Lung (tissue), 12 donors: ENCODE results near the gene CHRND. TPM values are rescaled to one million over a fixed set of nuclear protein-coding genes. Genes with fewer than 3 reads are reported as not detected.

Experiments
- ATAC-seq: fragments of 200-7000 bp; cut with Tn5 transposase; one replicate; pipeline ENCODE4 v1.9.1; 2020; ENCODE audit warnings: moderate number of reproducible peaks; ENCODE audit not compliant: insufficient read depth, low FRiP score
- DNase-seq, 3 donors: peaks; one replicate each; pipeline ENCODE4 v3.0.0-alpha.2; 2013 to 2017
- H3K27ac ChIP-seq, 2 donors: one replicate each; pipeline ENCODE4 v1.5.1; 2013; ENCODE audit warnings: mild to moderate bottlenecking in 2 of 2, moderate library complexity in 2 of 2, control low read depth in 1 of 2, inconsistent platforms in 1 of 2, low read depth in 1 of 2, low read length in 1 of 2
- H3K27me3 ChIP-seq, 3 donors: one replicate each; pipeline ENCODE4 v1.5.1; 2013; ENCODE audit warnings: low read length in 2 of 3; ENCODE audit not compliant: control insufficient read depth in 3 of 3, insufficient read depth in 3 of 3
- H3K36me3 ChIP-seq, 4 donors: one replicate each; pipeline ENCODE4 v1.5.1; 2013; ENCODE audit warnings: low read length in 4 of 4, mild to moderate bottlenecking in 1 of 4, moderate library complexity in 1 of 4; ENCODE audit not compliant: control insufficient read depth in 4 of 4, insufficient read depth in 4 of 4
- H3K4me1 ChIP-seq, 5 donors: one replicate each; pipeline ENCODE4 v1.5.1; 2013; ENCODE audit warnings: low read length in 5 of 5, mild to moderate bottlenecking in 2 of 5, moderate library complexity in 1 of 5; ENCODE audit not compliant: control insufficient read depth in 5 of 5, insufficient read depth in 5 of 5
- H3K4me3 ChIP-seq: one replicate; pipeline ENCODE4 v1.5.1; 2013; ENCODE audit warnings: mild to moderate bottlenecking, control low read depth, moderate library complexity
- H3K9ac ChIP-seq, 2 donors: one replicate each; pipeline ENCODE4 v1.5.1; 2013; ENCODE audit warnings: low read length in 2 of 2, control low read depth in 1 of 2; ENCODE audit not compliant: insufficient read depth in 1 of 2
- H3K9me3 ChIP-seq, 4 donors: one replicate each; pipeline ENCODE4 v1.5.1; 2013; ENCODE audit warnings: low read length in 3 of 4, mild to moderate bottlenecking in 1 of 4, moderate library complexity in 1 of 4; ENCODE audit not compliant: control insufficient read depth in 4 of 4, insufficient read depth in 3 of 4
- WGBS, 2 donors: extraction: QIAGEN DNeasy Blood & Tissue Kit; methylation state at CpG; one replicate each; pipeline ENCODE4 v1.1.7; 2013; 5-methylcytosine and 5-hydroxymethylcytosine counted together
- polyA plus RNA-seq, 2 donors: library from polyadenylated mRNA; stranded (reverse); fragments of 200-250 nt; gene quantifications; one replicate each; pipeline ENCODE4 v1.2.1, GENCODE V29; 2013
- total RNA-seq, 2 donors: library from RNA; depleted of rRNA in 1 of 2; stranded (reverse); fragments of >200 nt in 1 of 2; gene quantifications; one replicate each; pipeline ENCODE4 v1.2.1, GENCODE V29; 2014 to 2021
- TF ChIP-seq, protein P1 (sequence below): IDR thresholded peaks from 2 replicates; pipeline ENCODE4 v1.5.1; 2012; ENCODE audit warnings: mild to moderate bottlenecking; ENCODE audit errors: control extremely low read depth, extremely low read depth
- donor health status: control.
- donor health status: control.
- donor health status: Bipolar disorder and iron deficiency.
- donor health status: healthy.
- donor health status: DM: yes; HTN: yes; CAD: no.

Gene CHRND
- total and polyA plus RNA-seq, 4 donors = not detected

DNA sequence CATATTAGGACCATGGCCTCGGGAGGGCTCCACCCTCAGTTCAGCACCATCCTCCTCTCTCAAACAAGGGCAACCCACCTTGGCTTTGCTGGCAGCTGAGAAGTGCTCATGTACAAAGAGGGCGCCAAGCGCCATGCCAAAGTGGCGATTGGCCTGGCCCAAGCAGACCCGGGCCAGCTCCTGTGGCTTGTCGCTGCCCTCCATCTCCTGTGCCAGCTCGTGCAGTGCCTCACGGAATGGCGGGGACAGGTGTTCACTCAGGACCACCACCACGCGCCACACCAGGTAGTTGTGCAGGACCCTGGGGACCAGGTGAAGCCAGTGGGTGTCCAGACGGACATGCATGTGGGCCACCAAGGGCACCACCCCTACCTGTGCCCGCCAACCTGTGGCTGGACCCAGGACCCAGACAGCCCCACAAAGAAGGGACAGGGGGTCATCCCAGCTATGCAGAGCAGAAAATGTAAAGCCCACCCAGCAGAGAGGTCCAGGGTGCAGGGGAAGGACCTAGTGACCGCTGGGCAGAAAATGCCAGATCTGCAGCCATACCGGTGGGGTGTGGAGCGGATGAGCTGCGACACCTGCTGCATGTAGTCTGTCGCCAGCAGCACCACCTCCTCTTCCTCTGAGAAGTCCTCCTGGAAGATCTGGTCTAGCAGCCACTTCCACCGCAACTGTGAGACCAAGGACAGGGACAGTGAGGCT, 41.9 kb upstream of the CHRND start:
- Histone ChIP-seq H3K4me3 (no peak overlapping the region), H3K27ac (no peak overlapping the region), H3K9ac (no peak overlapping the region), H3K36me3 (no peaks in the 10 kb centered on the region), H3K9me3 (peaks cover 0 to 2% (median 0%) of the 10 kb centered on the region in 4 donors), H3K4me1 (peaks cover 0 to 7% (median 0%) of the 10 kb centered on the region in 5 donors), H3K27me3 (peaks cover 15 to 57% (median 32%) of the 10 kb centered on the region in 3 donors)
- WGBS, 2 donors = 90 to 94% methylated on average over 19 of the region's 19 CpGs
- ATAC-seq (no peak), DNase-seq (peak in 1 of 3 donors; percentile 9)
- TF ChIP-seq, protein P1, sequence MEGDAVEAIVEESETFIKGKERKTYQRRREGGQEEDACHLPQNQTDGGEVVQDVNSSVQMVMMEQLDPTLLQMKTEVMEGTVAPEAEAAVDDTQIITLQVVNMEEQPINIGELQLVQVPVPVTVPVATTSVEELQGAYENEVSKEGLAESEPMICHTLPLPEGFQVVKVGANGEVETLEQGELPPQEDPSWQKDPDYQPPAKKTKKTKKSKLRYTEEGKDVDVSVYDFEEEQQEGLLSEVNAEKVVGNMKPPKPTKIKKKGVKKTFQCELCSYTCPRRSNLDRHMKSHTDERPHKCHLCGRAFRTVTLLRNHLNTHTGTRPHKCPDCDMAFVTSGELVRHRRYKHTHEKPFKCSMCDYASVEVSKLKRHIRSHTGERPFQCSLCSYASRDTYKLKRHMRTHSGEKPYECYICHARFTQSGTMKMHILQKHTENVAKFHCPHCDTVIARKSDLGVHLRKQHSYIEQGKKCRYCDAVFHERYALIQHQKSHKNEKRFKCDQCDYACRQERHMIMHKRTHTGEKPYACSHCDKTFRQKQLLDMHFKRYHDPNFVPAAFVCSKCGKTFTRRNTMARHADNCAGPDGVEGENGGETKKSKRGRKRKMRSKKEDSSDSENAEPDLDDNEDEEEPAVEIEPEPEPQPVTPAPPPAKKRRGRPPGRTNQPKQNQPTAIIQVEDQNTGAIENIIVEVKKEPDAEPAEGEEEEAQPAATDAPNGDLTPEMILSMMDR = no peak

DNA sequence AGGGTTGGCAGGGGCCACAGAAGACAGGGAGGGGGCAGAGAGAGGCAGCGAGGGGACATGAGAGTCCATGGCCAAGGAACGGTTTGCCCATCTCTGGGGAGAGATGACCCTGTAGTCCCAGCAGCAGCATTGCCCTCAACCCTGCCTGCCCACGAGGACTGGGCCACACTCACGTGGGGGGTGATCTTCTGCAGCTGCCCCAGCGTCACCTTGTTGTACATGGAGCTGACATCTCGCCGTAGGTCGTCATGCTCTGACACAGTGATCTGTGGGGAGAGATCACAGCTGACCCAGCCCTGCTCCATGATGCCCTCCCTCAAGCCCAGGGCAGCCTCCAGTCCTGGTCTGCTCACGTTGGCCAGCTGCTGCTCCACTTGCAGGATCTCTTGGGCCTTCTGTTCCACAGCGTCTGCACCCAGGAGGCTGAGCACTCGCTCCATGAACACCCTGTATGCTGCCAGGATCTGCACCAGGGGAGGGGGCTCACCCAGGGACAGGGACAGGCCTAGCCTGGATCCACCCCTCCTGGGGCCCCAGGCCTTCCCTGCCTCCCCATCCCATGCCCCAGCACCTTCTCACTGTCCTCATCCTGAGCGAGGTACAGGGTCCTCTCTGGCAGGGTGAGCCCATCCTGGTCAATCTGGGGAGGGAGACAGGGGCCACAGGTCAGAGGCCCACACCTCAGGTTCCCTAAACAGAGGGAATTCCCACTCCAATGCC, 41.2 kb upstream of the CHRND start:
- Histone ChIP-seq H3K27me3 (peaks cover 15 to 64% (median 32%) of the 10 kb centered on the region in 3 donors), H3K9me3 (peaks cover 0 to 2% (median 0%) of the 10 kb centered on the region in 4 donors), H3K27ac (no peak overlapping the region), H3K4me3 (no peak overlapping the region), H3K4me1 (peaks cover 0 to 7% (median 0%) of the 10 kb centered on the region in 5 donors), H3K9ac (no peak overlapping the region), H3K36me3 (no peaks in the 10 kb centered on the region)
- WGBS, 2 donors = 79 to 86% methylated on average over 12 of the region's 12 CpGs
- DNase-seq = no peak
- TF ChIP-seq, protein P1 = no peak
- no peak for ATAC-seq

DNA sequence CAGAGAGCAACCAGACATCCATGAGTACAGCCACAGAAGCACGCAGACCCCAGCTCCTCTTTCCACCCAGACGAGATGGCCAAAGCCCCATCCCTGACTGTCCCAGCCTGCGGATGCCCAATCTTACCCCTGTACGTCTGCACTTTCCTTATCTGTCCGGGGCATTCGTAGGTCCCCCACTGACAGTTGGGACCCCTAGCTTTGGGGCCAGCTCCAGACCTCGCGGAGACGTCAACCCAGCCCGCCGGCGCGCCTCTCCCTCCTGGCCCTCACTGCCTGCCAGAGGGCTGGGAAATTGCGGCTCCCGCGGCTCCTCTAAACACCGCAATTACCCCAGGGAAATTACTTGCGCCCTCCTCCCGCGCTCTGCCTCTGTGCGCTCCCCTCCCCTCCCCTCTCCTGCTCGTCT, 40.6 kb upstream of the CHRND start:
- Histone ChIP-seq H3K27ac (no peak overlapping the region), H3K36me3 (no peaks in the 10 kb centered on the region), H3K4me1 (peaks cover 0 to 7% (median 0%) of the 10 kb centered on the region in 5 donors), H3K4me3 (no peak overlapping the region), H3K9me3 (peaks cover 0 to 2% (median 0%) of the 10 kb centered on the region in 4 donors), H3K9ac (no peak overlapping the region), H3K27me3 (peaks cover 15 to 67% (median 32%) of the 10 kb centered on the region in 3 donors)
- TF ChIP-seq, protein P1 = no peak
- WGBS, 2 donors = 7 to 10% methylated on average over 22 of the region's 22 CpGs
- ATAC-seq (no peak), DNase-seq (peak in 1 of 3 donors; percentile 7)
